ENCODE results near the gene CTRL. TPM values are rescaled to one million over a fixed set of nuclear protein-coding genes. Genes with fewer than 3 reads are reported as not detected.

Gene CTRL
- total RNA-seq, 1 donor from 2014 or later, result 2.1 TPM

- DNase-seq (ENCODE audit: low spot score), result no peak
These were observed 31.6 kb upstream of the CTRL start for GRCh38 chr16:67963292-67963661.

GRCh38 chr16:67962135-67962534, 30.5 kb upstream of the CTRL start:
- DNase-seq (ENCODE audit: low spot score), result no peak

GRCh38 chr16:67961551-67961957, 29.9 kb upstream of the CTRL start:
- peak; percentile 94 for DNase-seq (ENCODE audit: low spot score)

GRCh38 chr16:67959536-67960329, 28.1 kb upstream of the CTRL start:
- DNase-seq (ENCODE audit: low spot score), result peak; percentile 78

GRCh38 chr16:67957622-67958021, 26.0 kb upstream of the CTRL start:
- no peak for DNase-seq (ENCODE audit: low spot score)

- DNase-seq (ENCODE audit: low spot score), result no peak
These were observed 22.9 kb upstream of the CTRL start for GRCh38 chr16:67954421-67955196.

GRCh38 chr16:67953641-67954375, 22.1 kb upstream of the CTRL start:
- DNase-seq (ENCODE audit: low spot score), result no peak

- no peak for DNase-seq (ENCODE audit: low spot score)
These were observed 19.8 kb upstream of the CTRL start for GRCh38 chr16:67951485-67951884.

- DNase-seq (ENCODE audit: low spot score), result no peak
These were observed 18.7 kb upstream of the CTRL start for GRCh38 chr16:67950335-67950843.

- no peak for DNase-seq (ENCODE audit: low spot score)
These were observed 18.0 kb upstream of the CTRL start for GRCh38 chr16:67949645-67950044.

- no peak for DNase-seq (ENCODE audit: low spot score)
These were observed 16.4 kb upstream of the CTRL start for GRCh38 chr16:67948015-67948414.

- DNase-seq (ENCODE audit: low spot score), result no peak
These were observed 15.4 kb upstream of the CTRL start for GRCh38 chr16:67946966-67947558.

- DNase-seq (ENCODE audit: low spot score), result no peak
These were observed 14.5 kb upstream of the CTRL start for GRCh38 chr16:67946128-67946569.

GRCh38 chr16:67945392-67945933, 13.8 kb upstream of the CTRL start:
- no peak for DNase-seq (ENCODE audit: low spot score)

GRCh38 chr16:67944690-67945391, 13.2 kb upstream of the CTRL start:
- no peak for DNase-seq (ENCODE audit: low spot score)

- DNase-seq (ENCODE audit: low spot score), result no peak
These were observed 12.2 kb upstream of the CTRL start, which contains the start of gene LCAT for GRCh38 chr16:67943619-67944504. Gene LCAT, minus strand, starts transcription at chr16:67944120. Its CDS starts 19 bp downstream, at chr16:67944101.

GRCh38 chr16:67943256-67943618, 11.6 kb upstream of the CTRL start:
- no peak for DNase-seq (ENCODE audit: low spot score)

- no peak for DNase-seq (ENCODE audit: low spot score)
These were observed 11.0 kb upstream of the CTRL start for GRCh38 chr16:67942510-67943255.

- no peak for DNase-seq (ENCODE audit: low spot score)
These were observed 10.5 kb upstream of the CTRL start for GRCh38 chr16:67942200-67942509.

Data from ureter (tissue), 1 donor.